Jurkat, Clone E6-1 (cell line): ENCODE measurements around the gene TNFRSF25.
"Not testable (repeated sequence)": the region's sequence is repeated elsewhere in the genome, so short reads cannot be mapped to it uniquely, and the experiment has no call there.

Source experiments
- DNase-seq: peaks from one replicate; pipeline ENCODE4 v3.0.0-alpha.2; 2011; ENCODE audit warnings: low read depth, low spot score
- H3K4me3 ChIP-seq: 2 replicates; pipeline ENCODE4 v1.5.1; 2011; ENCODE audit warnings: mild to moderate bottlenecking, low read length, control low read depth, moderate library complexity

The TNFRSF25 gene

GRCh38 chr1:6461051-6461530 is 4.9 kb downstream of the TNFRSF25 start:
- DNase-seq = no peak
- no peak overlapping the region for H3K4me3 ChIP-seq

- no peak for DNase-seq
- peak overlapping the region; percentile 22 for H3K4me3 ChIP-seq
These were observed 5.5 kb downstream of the TNFRSF25 start for GRCh38 chr1:6460301-6461050.

GRCh38 chr1:6459850-6460265 is 6.1 kb downstream of the TNFRSF25 start:
- peak overlapping the region; percentile 22 for H3K4me3 ChIP-seq
- no peak for DNase-seq

GRCh38 chr1:6456800-6457466 is 9.0 kb downstream of the TNFRSF25 start:
- no peak overlapping the region for H3K4me3 ChIP-seq
- DNase-seq = no peak

- not testable (repeated sequence) for DNase-seq, H3K4me3 ChIP-seq
These were observed 10.0 kb downstream of the TNFRSF25 start for GRCh38 chr1:6455752-6456520.

GRCh38 chr1:6454856-6455751 is 10.9 kb downstream of the TNFRSF25 start:
- no peak for DNase-seq
- H3K4me3 ChIP-seq = no peak overlapping the region

- H3K4me3 ChIP-seq, DNase-seq: not testable (repeated sequence)
These were observed 11.8 kb downstream of the TNFRSF25 start for GRCh38 chr1:6453895-6454855.

GRCh38 chr1:6450943-6451373 is 15.0 kb downstream of the TNFRSF25 start:
- no peak for DNase-seq
- no peak overlapping the region for H3K4me3 ChIP-seq

GRCh38 chr1:6450486-6450885 is 15.5 kb downstream of the TNFRSF25 start:
- DNase-seq = not testable (repeated sequence)

GRCh38 chr1:6450005-6450450 is 15.9 kb downstream of the TNFRSF25 start:
- no peak overlapping the region for H3K4me3 ChIP-seq
- no peak for DNase-seq

More at GRCh38 chr1:6450486-6450885, 15.5 kb downstream of the TNFRSF25 start:
- H3K4me3 ChIP-seq = not testable (repeated sequence)

- no peak overlapping the region for H3K4me3 ChIP-seq
- DNase-seq = no peak
These were observed 17.0 kb downstream of the TNFRSF25 start for GRCh38 chr1:6448749-6449631.

GRCh38 chr1:6447818-6448748 is 17.9 kb downstream of the TNFRSF25 start:
- no peak overlapping the region for H3K4me3 ChIP-seq
- no peak for DNase-seq

GRCh38 chr1:6447016-6447817 is 18.8 kb downstream of the TNFRSF25 start:
- DNase-seq = no peak
- H3K4me3 ChIP-seq = no peak overlapping the region

GRCh38 chr1:6446665-6447015 is 19.3 kb downstream of the TNFRSF25 start:
- no peak for DNase-seq
- no peak overlapping the region for H3K4me3 ChIP-seq

GRCh38 chr1:6445929-6446328 is 20.0 kb downstream of the TNFRSF25 start:
- H3K4me3 ChIP-seq, DNase-seq: not testable (repeated sequence)
